Measurements from ENCODE around the gene SPRED3.

Gene SPRED3

DNA sequence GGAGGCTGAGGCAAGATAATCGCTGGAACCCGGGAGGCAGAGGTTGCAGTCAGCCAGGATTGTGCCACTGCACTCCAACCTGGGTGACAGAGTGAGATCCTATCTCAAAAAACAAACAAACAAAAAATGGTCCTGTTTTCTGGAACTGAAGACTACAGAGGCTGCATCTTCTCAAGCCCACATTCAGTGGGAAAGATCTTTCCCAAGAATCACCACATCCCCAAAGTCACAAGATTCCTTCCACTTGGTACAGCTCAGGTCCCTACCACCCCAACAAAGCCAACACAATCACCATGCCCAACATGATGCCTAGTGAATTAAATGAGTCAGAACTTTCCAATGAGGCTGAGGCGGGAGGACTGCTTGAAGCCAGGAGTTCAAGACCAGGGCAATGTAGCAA lies 37.6 kb upstream of the SPRED3 start:
- Histone ChIP-seq H3K4me1 (ENCODE audit: insufficient read depth, low read length, poor library complexity, severe bottlenecking) (no peaks in the 10 kb centered on the region), H2AFZ (ENCODE audit: low read length) (no peak overlapping the region), H3K9ac (ENCODE audit: low read depth, low read length, poor library complexity, severe bottlenecking) (no peak overlapping the region), H3F3A (ENCODE audit: low read depth) (no peaks in the 10 kb centered on the region), H3K4me3 (ENCODE audit: low read length, poor library complexity, severe bottlenecking) (no peak overlapping the region), H3K27me3 (ENCODE audit: insufficient read depth, low read length, poor library complexity, severe bottlenecking) (no peaks in the 10 kb centered on the region), H4K20me1 (ENCODE audit: insufficient read depth, low read length, poor library complexity, severe bottlenecking) (no peaks in the 10 kb centered on the region), H3K9me3 (ENCODE audit: insufficient read depth, low read depth, low read length) (no peaks in the 10 kb centered on the region), H3K4me2 (ENCODE audit: low read depth, low read length, poor library complexity, severe bottlenecking) (no peak overlapping the region), H3K9me2 (replicated peaks; ENCODE audit: low read depth, low read length) (no peaks in the 10 kb centered on the region), H3K79me2 (ENCODE audit: insufficient read depth, low read length) (no peaks in the 10 kb centered on the region), H3K36me3 (ENCODE audit: insufficient read depth, low read length) (no peaks in the 10 kb centered on the region)
- no peak for TF ChIP-seq EZH2phosphoT487 (IDR thresholded peaks at IDR 0.05; ENCODE audit: borderline replicate concordance)
- TF ChIP-seq, protein P1, sequence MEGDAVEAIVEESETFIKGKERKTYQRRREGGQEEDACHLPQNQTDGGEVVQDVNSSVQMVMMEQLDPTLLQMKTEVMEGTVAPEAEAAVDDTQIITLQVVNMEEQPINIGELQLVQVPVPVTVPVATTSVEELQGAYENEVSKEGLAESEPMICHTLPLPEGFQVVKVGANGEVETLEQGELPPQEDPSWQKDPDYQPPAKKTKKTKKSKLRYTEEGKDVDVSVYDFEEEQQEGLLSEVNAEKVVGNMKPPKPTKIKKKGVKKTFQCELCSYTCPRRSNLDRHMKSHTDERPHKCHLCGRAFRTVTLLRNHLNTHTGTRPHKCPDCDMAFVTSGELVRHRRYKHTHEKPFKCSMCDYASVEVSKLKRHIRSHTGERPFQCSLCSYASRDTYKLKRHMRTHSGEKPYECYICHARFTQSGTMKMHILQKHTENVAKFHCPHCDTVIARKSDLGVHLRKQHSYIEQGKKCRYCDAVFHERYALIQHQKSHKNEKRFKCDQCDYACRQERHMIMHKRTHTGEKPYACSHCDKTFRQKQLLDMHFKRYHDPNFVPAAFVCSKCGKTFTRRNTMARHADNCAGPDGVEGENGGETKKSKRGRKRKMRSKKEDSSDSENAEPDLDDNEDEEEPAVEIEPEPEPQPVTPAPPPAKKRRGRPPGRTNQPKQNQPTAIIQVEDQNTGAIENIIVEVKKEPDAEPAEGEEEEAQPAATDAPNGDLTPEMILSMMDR (conservative IDR thresholded peaks at IDR 0.05; ENCODE audit: low read length): no peak

DNA sequence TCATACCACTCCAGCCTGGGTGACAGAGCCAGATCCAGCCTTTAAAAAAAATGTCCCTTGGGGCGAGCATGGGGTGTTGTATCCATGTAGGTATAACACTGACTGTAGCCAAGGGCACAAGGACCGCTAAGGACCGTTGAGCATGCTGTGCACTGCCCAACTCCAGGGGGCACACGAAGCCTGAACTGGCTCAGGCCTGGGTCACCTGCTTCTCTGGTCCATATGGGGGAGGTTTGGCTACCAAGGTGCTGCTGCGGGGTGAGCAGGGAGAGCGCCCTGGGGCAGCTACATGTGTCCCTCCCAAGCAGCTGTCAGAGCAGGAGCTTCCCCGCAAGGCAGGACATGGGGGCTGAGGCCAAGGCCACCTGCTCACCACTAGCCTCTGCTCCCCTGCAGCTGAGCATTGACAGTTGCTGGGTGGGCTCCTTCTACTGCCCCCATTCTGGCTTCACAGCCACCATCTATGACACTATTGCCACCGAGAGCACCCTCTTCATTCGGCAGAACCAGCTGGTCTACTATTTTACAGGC lies 36.6 kb upstream of the SPRED3 start:
- no peaks in the 10 kb centered on the region for H3K9me3 ChIP-seq (ENCODE audit: insufficient read depth, low read depth, low read length)
- no peak overlapping the region for H3K4me2 ChIP-seq (ENCODE audit: low read depth, low read length, poor library complexity, severe bottlenecking)

DNA sequence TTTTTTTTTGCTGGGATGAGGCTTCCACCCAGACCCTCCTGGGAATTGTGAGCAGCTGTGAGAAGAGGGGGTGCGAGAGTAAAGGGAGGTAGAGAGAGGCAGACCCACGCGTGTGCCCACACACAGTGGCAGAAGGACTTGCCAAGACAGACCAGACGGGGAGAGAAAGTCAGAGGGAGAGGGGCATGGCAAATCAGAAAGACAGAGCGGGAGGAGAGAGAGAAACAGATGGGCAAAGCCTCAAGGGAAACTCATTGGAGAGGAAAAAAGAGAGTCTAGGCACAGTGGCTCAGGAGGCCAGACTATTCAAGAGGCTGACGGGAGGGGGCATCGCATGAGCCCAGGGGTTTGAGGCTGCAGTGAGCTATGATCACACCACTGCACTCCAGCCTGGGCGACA lies 35.9 kb upstream of the SPRED3 start:
- no peaks in the 10 kb centered on the region for H3K27me3 ChIP-seq (ENCODE audit: insufficient read depth, low read length, poor library complexity, severe bottlenecking)
- H3K9ac ChIP-seq (ENCODE audit: low read depth, low read length, poor library complexity, severe bottlenecking): no peak overlapping the region
- TF ChIP-seq EZH2phosphoT487 (IDR thresholded peaks at IDR 0.05; ENCODE audit: borderline replicate concordance): no peak
- TF ChIP-seq, protein P1 (conservative IDR thresholded peaks at IDR 0.05; ENCODE audit: low read length): no peak
- H3K4me1 ChIP-seq (ENCODE audit: insufficient read depth, low read length, poor library complexity, severe bottlenecking): no peaks in the 10 kb centered on the region
- H3K4me2 ChIP-seq (ENCODE audit: low read depth, low read length, poor library complexity, severe bottlenecking): no peak overlapping the region
- no peaks in the 10 kb centered on the region for H4K20me1 ChIP-seq (ENCODE audit: insufficient read depth, low read length, poor library complexity, severe bottlenecking)
- no peaks in the 10 kb centered on the region for H3K9me2 ChIP-seq (replicated peaks; ENCODE audit: low read depth, low read length)
- no peak overlapping the region for H2AFZ ChIP-seq (ENCODE audit: low read length)
- H3K9me3 ChIP-seq (ENCODE audit: insufficient read depth, low read depth, low read length): no peaks in the 10 kb centered on the region
- no peaks in the 10 kb centered on the region for H3F3A ChIP-seq (ENCODE audit: low read depth)
- no peaks in the 10 kb centered on the region for H3K79me2 ChIP-seq (ENCODE audit: insufficient read depth, low read length)
- no peak overlapping the region for H3K4me3 ChIP-seq (ENCODE audit: low read length, poor library complexity, severe bottlenecking)
- no peaks in the 10 kb centered on the region for H3K36me3 ChIP-seq (ENCODE audit: insufficient read depth, low read length)

More for the DNA sequence above, 36.6 kb upstream of the SPRED3 start:
- Histone ChIP-seq H3F3A (ENCODE audit: low read depth) (no peaks in the 10 kb centered on the region), H3K27me3 (ENCODE audit: insufficient read depth, low read length, poor library complexity, severe bottlenecking) (no peaks in the 10 kb centered on the region), H3K9me2 (replicated peaks; ENCODE audit: low read depth, low read length) (no peaks in the 10 kb centered on the region), H3K36me3 (ENCODE audit: insufficient read depth, low read length) (no peaks in the 10 kb centered on the region), H4K20me1 (ENCODE audit: insufficient read depth, low read length, poor library complexity, severe bottlenecking) (no peaks in the 10 kb centered on the region), H3K4me3 (ENCODE audit: low read length, poor library complexity, severe bottlenecking) (no peak overlapping the region), H3K9ac (ENCODE audit: low read depth, low read length, poor library complexity, severe bottlenecking) (no peak overlapping the region), H3K79me2 (ENCODE audit: insufficient read depth, low read length) (no peaks in the 10 kb centered on the region), H3K4me1 (ENCODE audit: insufficient read depth, low read length, poor library complexity, severe bottlenecking) (no peaks in the 10 kb centered on the region), H2AFZ (ENCODE audit: low read length) (no peak overlapping the region)
- no peak for TF ChIP-seq EZH2phosphoT487 (IDR thresholded peaks at IDR 0.05; ENCODE audit: borderline replicate concordance)
